HepG2 (cell line): ENCODE data around the gene KLHL21. TPM values are rescaled to one million over a fixed set of nuclear protein-coding genes. Genes with fewer than 3 reads are reported as not detected.
A peak's percentile ranks its signal among the peaks of the same experiment; 100 is the strongest.

Experiments used
- ADNP ChIP-seq: sonication (generic); formaldehyde crosslinking; IDR thresholded peaks from 2 replicates; pipeline ENCODE4 v1.4.0; 2020; ENCODE audit warnings: missing genetic modification reagents
- CREB1 ChIP-seq, 2 experiments: fragments of 450-650 bp in 1 of 2; IDR thresholded peaks; 2 replicates each; pipeline ENCODE4 v1.6.1; 2016 to 2017; ENCODE audit warnings: control low read depth in 1 of 2, mild to moderate bottlenecking in 1 of 2, missing compliant biosample characterization in 1 of 2, missing genetic modification characterization in 1 of 2
- FLYWCH1 ChIP-seq: sonication (generic); formaldehyde crosslinking; IDR thresholded peaks from 2 replicates; pipeline ENCODE4 v1.8.1; 2023; ENCODE audit warnings: mild to moderate bottlenecking, missing genetic modification reagents
- IRX3 ChIP-seq: sonication (generic); formaldehyde crosslinking; IDR thresholded peaks from 2 replicates; pipeline ENCODE4 v1.8.1; 2023; ENCODE audit warnings: mild to moderate bottlenecking, low read depth, missing genetic modification reagents, borderline replicate concordance
- LCORL ChIP-seq, 2 experiments: fragments of 450-650 bp in 1 of 2; sonication (generic) in 1 of 2; formaldehyde crosslinking in 1 of 2; IDR thresholded peaks; 2 replicates each; pipeline versions ENCODE4 v1.5.0 to v1.6.1; 2017 to 2020; ENCODE audit warnings: antibody characterized with exemption in 1 of 2, missing genetic modification reagents in 1 of 2
- MLLT10 ChIP-seq: sonication (generic); formaldehyde crosslinking; IDR thresholded peaks from 2 replicates; pipeline ENCODE4 v1.4.0; 2020; ENCODE audit warnings: missing genetic modification reagents
- NR2F2 ChIP-seq: IDR thresholded peaks from 2 replicates; pipeline ENCODE4 v1.6.1; 2012; ENCODE audit warnings: low read depth, inconsistent platforms, borderline replicate concordance
- PTBP1 ChIP-seq: fragments of 200-400 bp; formaldehyde crosslinking; IDR thresholded peaks from 2 replicates; pipeline ENCODE4 v1.6.1; 2018; ENCODE audit warnings: low read length, low read depth; ENCODE audit not compliant: poor library complexity, severe bottlenecking
- SYNCRIP ChIP-seq: fragments of 200-400 bp; formaldehyde crosslinking; IDR thresholded peaks from 2 replicates; pipeline ENCODE4 v1.6.1; 2018; ENCODE audit warnings: mild to moderate bottlenecking, low read depth, low read length; ENCODE audit not compliant: insufficient read depth
- TMF1 ChIP-seq: sonication (generic); formaldehyde crosslinking; IDR thresholded peaks from 2 replicates; pipeline ENCODE4 v1.8.1; 2022; ENCODE audit warnings: low read depth, missing genetic modification reagents
- USF2 ChIP-seq, 2 experiments: sonication (generic) in 1 of 2; formaldehyde crosslinking in 1 of 2; IDR thresholded peaks; 2 replicates each; pipeline versions ENCODE4 v1.5.1 to v1.6.1; 2011 to 2020; ENCODE audit warnings: borderline replicate concordance in 1 of 2, low read depth in 1 of 2, low read length in 1 of 2, mild to moderate bottlenecking in 1 of 2, missing genetic modification reagents in 1 of 2, moderate library complexity in 1 of 2
- ZNF337 ChIP-seq: sonication (generic); formaldehyde crosslinking; IDR thresholded peaks from 2 replicates; pipeline ENCODE4 v1.5.1; 2020; ENCODE audit warnings: missing genetic modification reagents, low read depth, mild to moderate bottlenecking, borderline replicate concordance
- ZNF546 ChIP-seq: sonication (generic); formaldehyde crosslinking; conservative IDR thresholded peaks from 2 replicates; pipeline ENCODE4 v1.8.1; 2023; ENCODE audit warnings: mild to moderate bottlenecking, missing genetic modification reagents
- ZNF597 ChIP-seq: sonication (generic); formaldehyde crosslinking; IDR thresholded peaks from 2 replicates; pipeline ENCODE4 v1.5.0; 2020; ENCODE audit warnings: missing genetic modification reagents
- ZNF75D ChIP-seq: sonication (generic); formaldehyde crosslinking; IDR thresholded peaks from 2 replicates; pipeline ENCODE4 v1.8.1; 2023; ENCODE audit warnings: missing genetic modification reagents, mild to moderate bottlenecking, borderline replicate concordance
- polyA plus RNA-seq, 8 experiments: library from polyadenylated mRNA; depleted of rRNA in 3 of 8; stranded (reverse) in 7 of 8; unstranded in 1 of 8; fragments of >200 nt; fragmentation: Illumina TruSeq in 4 of 8; extraction: Trizol in 4 of 8; gene quantifications; 2 replicates each; pipeline versions ENCODE4 v1.2.1 to v1.2.3, GENCODE V29; 2011 to 2016; ENCODE audit warnings: low read depth in 4 of 8, missing spikeins in 1 of 8, mixed read lengths in 1 of 8; ENCODE audit not compliant: insufficient read depth in 1 of 8
- total RNA-seq, 5 experiments: library from RNA; depleted of rRNA; stranded (reverse); fragments of >200 nt; fragmentation: Illumina TruSeq; extraction: Trizol; gene quantifications; 2 replicates each; pipeline ENCODE4 v1.2.3, GENCODE V29; 2016; ENCODE audit warnings: low read depth in 1 of 5
- TF ChIP-seq, protein P1 (sequence below): IDR thresholded peaks from 2 replicates; pipeline ENCODE4 v1.6.1; 2012; ENCODE audit warnings: low read length, improper control_type of control experiment

The KLHL21 gene
- total and polyA plus RNA-seq, 2 of the 13 experiments (the other 11 are each of a cell fraction or from before 2014, with no cell fraction given), result 14.8 to 25.0 TPM

DNA sequence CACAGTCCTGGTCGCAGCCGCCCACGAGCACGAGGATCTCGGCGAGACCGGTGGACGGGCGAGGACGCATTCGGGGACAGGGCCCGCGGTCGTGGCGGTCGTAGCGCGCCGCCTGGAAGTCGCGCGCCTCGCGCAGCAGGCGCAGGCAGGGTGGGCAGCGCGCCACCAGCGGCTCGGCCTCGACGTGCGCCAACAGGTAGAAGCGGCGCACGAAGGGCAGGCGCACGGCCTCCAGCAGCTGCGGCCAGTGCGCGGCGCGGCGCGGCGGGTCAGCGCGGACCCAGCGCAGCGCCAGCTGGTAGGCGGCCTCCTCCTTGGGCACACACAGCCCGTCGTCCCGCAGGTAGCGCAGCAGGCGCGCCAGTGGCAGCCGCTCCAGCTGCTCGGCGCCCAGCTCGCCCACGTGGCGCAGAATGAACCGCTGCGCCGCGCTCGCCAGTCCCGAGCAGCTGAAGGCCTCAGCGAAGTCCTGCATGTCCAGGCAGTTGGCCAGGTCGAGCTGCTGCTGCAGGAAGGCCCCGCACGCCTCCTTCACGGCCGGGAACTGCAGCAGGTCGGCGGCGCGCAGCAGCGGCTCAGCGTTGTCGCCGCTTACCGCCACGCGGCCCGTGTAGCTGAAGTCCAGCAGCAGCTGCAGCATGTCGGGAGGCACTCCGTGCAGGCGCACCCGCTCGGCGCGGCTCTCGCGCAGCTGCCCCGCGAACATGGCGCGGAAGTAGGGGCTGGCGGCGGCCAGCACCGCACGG is 573 bp downstream of the KLHL21 start (continued):
- TF ChIP-seq ZNF597 (CRISPR knock-in tag), result no peak
- TF ChIP-seq, protein P1, sequence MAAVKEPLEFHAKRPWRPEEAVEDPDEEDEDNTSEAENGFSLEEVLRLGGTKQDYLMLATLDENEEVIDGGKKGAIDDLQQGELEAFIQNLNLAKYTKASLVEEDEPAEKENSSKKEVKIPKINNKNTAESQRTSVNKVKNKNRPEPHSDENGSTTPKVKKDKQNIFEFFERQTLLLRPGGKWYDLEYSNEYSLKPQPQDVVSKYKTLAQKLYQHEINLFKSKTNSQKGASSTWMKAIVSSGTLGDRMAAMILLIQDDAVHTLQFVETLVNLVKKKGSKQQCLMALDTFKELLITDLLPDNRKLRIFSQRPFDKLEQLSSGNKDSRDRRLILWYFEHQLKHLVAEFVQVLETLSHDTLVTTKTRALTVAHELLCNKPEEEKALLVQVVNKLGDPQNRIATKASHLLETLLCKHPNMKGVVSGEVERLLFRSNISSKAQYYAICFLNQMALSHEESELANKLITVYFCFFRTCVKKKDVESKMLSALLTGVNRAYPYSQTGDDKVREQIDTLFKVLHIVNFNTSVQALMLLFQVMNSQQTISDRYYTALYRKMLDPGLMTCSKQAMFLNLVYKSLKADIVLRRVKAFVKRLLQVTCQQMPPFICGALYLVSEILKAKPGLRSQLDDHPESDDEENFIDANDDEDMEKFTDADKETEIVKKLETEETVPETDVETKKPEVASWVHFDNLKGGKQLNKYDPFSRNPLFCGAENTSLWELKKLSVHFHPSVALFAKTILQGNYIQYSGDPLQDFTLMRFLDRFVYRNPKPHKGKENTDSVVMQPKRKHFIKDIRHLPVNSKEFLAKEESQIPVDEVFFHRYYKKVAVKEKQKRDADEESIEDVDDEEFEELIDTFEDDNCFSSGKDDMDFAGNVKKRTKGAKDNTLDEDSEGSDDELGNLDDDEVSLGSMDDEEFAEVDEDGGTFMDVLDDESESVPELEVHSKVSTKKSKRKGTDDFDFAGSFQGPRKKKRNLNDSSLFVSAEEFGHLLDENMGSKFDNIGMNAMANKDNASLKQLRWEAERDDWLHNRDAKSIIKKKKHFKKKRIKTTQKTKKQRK, result no peak
- TF ChIP-seq ZNF546 (CRISPR knock-in tag), result peak; percentile 25; the same call in 1 of the 2 replicates
- TF ChIP-seq TMF1 (CRISPR knock-in tag), result 0 out of 2 replicates have a peak, but pooled peaks have one; percentile 50
- no peak for TF ChIP-seq ZNF75D (CRISPR knock-in tag)
- TF ChIP-seq LCORL (IDR thresholded peaks at IDR 0.05), result no peak
- 0 out of 2 replicates have a peak, but pooled peaks have one; percentile 25 for TF ChIP-seq LCORL (CRISPR knock-in tag; IDR thresholded peaks at IDR 0.05)
- no peak for TF ChIP-seq ZNF337 (CRISPR knock-in tag)
- no peak; the same call in 1 of the 2 replicates for TF ChIP-seq FLYWCH1 (CRISPR knock-in tag)
- no peak for TF ChIP-seq USF2 (IDR thresholded peaks at IDR 0.05; ENCODE audit: low read depth, low read length)
- no peak for TF ChIP-seq USF2 (CRISPR knock-in tag; IDR thresholded peaks at IDR 0.05; ENCODE audit: borderline replicate concordance)
- no peak for TF ChIP-seq CREB1 (IDR thresholded peaks at IDR 0.05)
- no peak for TF ChIP-seq CREB1 (CRISPR knock-in tag; IDR thresholded peaks at IDR 0.05)
- no peak for TF ChIP-seq SYNCRIP
- TF ChIP-seq PTBP1, result peak; percentile 19
- TF ChIP-seq ADNP (CRISPR knock-in tag), result 0 out of 2 replicates have a peak, but pooled peaks have one; percentile 14
- no peak for TF ChIP-seq MLLT10 (CRISPR knock-in tag)
- TF ChIP-seq NR2F2, result no peak; the same call in 1 of the 2 replicates
- TF ChIP-seq IRX3 (CRISPR knock-in tag), result peak; percentile 21; the same call in 1 of the 2 replicates
